GM23338 (cell line): ENCODE data around the gene MYL12B. TPM values are rescaled to one million over a fixed set of nuclear protein-coding genes. Genes with fewer than 3 reads are reported as not detected.

Source experiments
- ATAC-seq: fragments of 200-7000 bp; cut with Tn5 transposase; 3 replicates; pipeline ENCODE4 v1.9.1; 2020
- DNase-seq: peaks from one replicate; pipeline ENCODE4 v3.0.0-alpha.2; 2015; ENCODE audit warnings: low spot score
- H2AFZ ChIP-seq: fragments of 200-600 bp; sonication (generic); 2 replicates; pipeline ENCODE4 v1.8.0; 2016; ENCODE audit warnings: antibody characterized with exemption, mild to moderate bottlenecking, moderate library complexity
- H3F3A ChIP-seq: fragments of 200-600 bp; sonication (generic); replicated peaks from 2 replicates; pipeline ENCODE4 v1.8.0; 2017; ENCODE audit warnings: antibody characterized with exemption, mixed run types, low read depth
- H3K27ac ChIP-seq: fragments of 200-600 bp; sonication (generic); 2 replicates; pipeline ENCODE4 v1.6.1; 2016; ENCODE audit warnings: low read depth
- H3K27me3 ChIP-seq: fragments of 200-600 bp; sonication (generic); 2 replicates; pipeline ENCODE4 v1.8.0; 2016; ENCODE audit warnings: mild to moderate bottlenecking, mixed run types, moderate library complexity; ENCODE audit not compliant: insufficient read depth
- H3K36me3 ChIP-seq: fragments of 200-600 bp; sonication (generic); 2 replicates; pipeline ENCODE4 v1.8.0; 2016; ENCODE audit warnings: mild to moderate bottlenecking; ENCODE audit not compliant: insufficient read depth
- H3K4me1 ChIP-seq: fragments of 200-600 bp; sonication (generic); 2 replicates; pipeline ENCODE4 v1.8.0; 2016; ENCODE audit warnings: mild to moderate bottlenecking, moderate library complexity; ENCODE audit not compliant: insufficient read depth
- H3K4me2 ChIP-seq: fragments of 200-600 bp; sonication (generic); 2 replicates; pipeline ENCODE4 v1.7.1; 2017; ENCODE audit warnings: mixed run types
- H3K4me3 ChIP-seq: fragments of 200-600 bp; sonication (generic); 2 replicates; pipeline ENCODE4 v1.6.1; 2016; ENCODE audit warnings: mixed run types
- H3K79me2 ChIP-seq: fragments of 200-600 bp; sonication (generic); replicated peaks from 2 replicates; pipeline ENCODE4 v1.8.0; 2017; ENCODE audit warnings: mild to moderate bottlenecking; ENCODE audit not compliant: insufficient read depth
- H3K9me2 ChIP-seq: fragments of 200-600 bp; sonication (generic); 2 replicates; pipeline ENCODE4 v1.8.0; 2017; ENCODE audit not compliant: insufficient read depth
- H4K20me1 ChIP-seq: fragments of 200-600 bp; sonication (generic); replicated peaks from 2 replicates; pipeline ENCODE4 v1.8.0; 2017; ENCODE audit warnings: mild to moderate bottlenecking; ENCODE audit not compliant: insufficient read depth
- H3K27ac Mint-ChIP-seq: 2 replicates; pipeline ENCODE4 v1.8.0; 2020; ENCODE audit warnings: inconsistent platforms, mild to moderate bottlenecking, moderate library complexity, mixed read lengths
- H3K27me3 Mint-ChIP-seq: 3 replicates; pipeline ENCODE4 v1.8.0; 2022; ENCODE audit warnings: low read depth, mild to moderate bottlenecking, moderate library complexity, mixed read lengths, inconsistent platforms; ENCODE audit not compliant: insufficient read depth, poor library complexity
- H3K36me3 Mint-ChIP-seq: 3 replicates; pipeline ENCODE4 v1.8.0; 2021; ENCODE audit warnings: low read depth, mild to moderate bottlenecking, inconsistent platforms, moderate library complexity, mixed read lengths
- H3K4me1 Mint-ChIP-seq: 3 replicates; pipeline ENCODE4 v1.8.0; 2020; ENCODE audit warnings: mild to moderate bottlenecking, inconsistent platforms, mixed read lengths
- H3K4me3 Mint-ChIP-seq: 3 replicates; pipeline ENCODE4 v1.8.0; 2021; ENCODE audit warnings: moderate library complexity, mild to moderate bottlenecking, inconsistent platforms, mixed read lengths
- H3K9me3 Mint-ChIP-seq: 3 replicates; pipeline ENCODE4 v1.8.0; 2020; ENCODE audit warnings: moderate library complexity, mild to moderate bottlenecking, inconsistent platforms, mixed read lengths
- CREB1 ChIP-seq: fragments of 250-450 bp; sonication (Bioruptor Pico); IDR thresholded peaks from 2 replicates; pipeline ENCODE4 v1.5.0; 2020; ENCODE audit warnings: low read depth, mild to moderate bottlenecking, moderate library complexity
- CTCF ChIP-seq, 2 experiments: fragments of 200-600 bp in 1 of 2; sonication (generic) in 1 of 2; conservative IDR thresholded peaks; 2 replicates each; pipeline versions ENCODE4 v1.5.1 to v1.6.1; 2016 to 2017; ENCODE audit warnings: antibody characterized with exemption in 2 of 2, low read depth in 2 of 2, mild to moderate bottlenecking in 2 of 2, moderate library complexity in 1 of 2
- EZH2 ChIP-seq: fragments of 200-600 bp; sonication (generic); IDR thresholded peaks from one replicate; pipeline ENCODE4 v1.8.0; 2017; ENCODE audit warnings: antibody characterized with exemption, mild to moderate bottlenecking, low read depth; ENCODE audit not compliant: unreplicated experiment
- EZH2phosphoT487 ChIP-seq: fragments of 200-600 bp; sonication (generic); IDR thresholded peaks from one replicate; pipeline ENCODE4 v1.8.1; 2018; ENCODE audit warnings: antibody characterized with exemption; ENCODE audit not compliant: unreplicated experiment
- JUNB ChIP-seq: IDR thresholded peaks from one replicate; pipeline ENCODE4 v1.6.1; 2016; ENCODE audit warnings: antibody characterized with exemption; ENCODE audit not compliant: unreplicated experiment
- NANOG ChIP-seq: IDR thresholded peaks from 2 replicates; pipeline ENCODE4 v1.6.1; 2016; ENCODE audit warnings: antibody characterized with exemption, borderline replicate concordance
- POLR2AphosphoS5 ChIP-seq: IDR thresholded peaks from 2 replicates; pipeline ENCODE4 v1.6.1; 2016; ENCODE audit warnings: antibody characterized with exemption, low read depth
- REST ChIP-seq: IDR thresholded peaks from one replicate; pipeline ENCODE4 v1.6.1; 2018; ENCODE audit warnings: antibody characterized with exemption; ENCODE audit not compliant: unreplicated experiment
- STAT1 ChIP-seq: IDR thresholded peaks from one replicate; pipeline ENCODE4 v1.6.1; 2016; ENCODE audit warnings: antibody characterized with exemption; ENCODE audit not compliant: unreplicated experiment
- ZNF114 ChIP-seq: fragments of 250-450 bp; sonication (Bioruptor Pico); IDR thresholded peaks from 2 replicates; pipeline ENCODE4 v1.5.0; 2020; ENCODE audit warnings: mild to moderate bottlenecking, moderate library complexity
- ZNF331 ChIP-seq: fragments of 250-450 bp; sonication (Bioruptor Pico); IDR thresholded peaks from 2 replicates; pipeline ENCODE4 v1.5.0; 2020; ENCODE audit warnings: low read depth, mild to moderate bottlenecking, moderate library complexity
- ZNF462 ChIP-seq: fragments of 250-450 bp; sonication (Bioruptor Pico); IDR thresholded peaks from 2 replicates; pipeline ENCODE4 v1.5.0; 2020; ENCODE audit warnings: mild to moderate bottlenecking, moderate library complexity
- polyA plus RNA-seq: library from polyadenylated mRNA; unstranded; fragments of >200 nt; fragmentation: Nextera tagmentation; extraction: Ambion mirVana; gene quantifications from 2 replicates; pipeline ENCODE4 v1.2.1, GENCODE V29; 2016
- total RNA-seq: library from RNA; depleted of rRNA; stranded (reverse); fragments of >200 nt; shearing (Covaris generic); gene quantifications from 2 replicates; pipeline ENCODE4 v1.2.3, GENCODE V29; 2014
- TF ChIP-seq, protein P1 (sequence below): IDR thresholded peaks from 2 replicates; pipeline ENCODE4 v1.6.1; 2016; ENCODE audit warnings: antibody characterized with exemption

The MYL12B gene
- total and polyA plus RNA-seq, 2 experiments from 2014 or later: 165 to 330 TPM

DNA sequence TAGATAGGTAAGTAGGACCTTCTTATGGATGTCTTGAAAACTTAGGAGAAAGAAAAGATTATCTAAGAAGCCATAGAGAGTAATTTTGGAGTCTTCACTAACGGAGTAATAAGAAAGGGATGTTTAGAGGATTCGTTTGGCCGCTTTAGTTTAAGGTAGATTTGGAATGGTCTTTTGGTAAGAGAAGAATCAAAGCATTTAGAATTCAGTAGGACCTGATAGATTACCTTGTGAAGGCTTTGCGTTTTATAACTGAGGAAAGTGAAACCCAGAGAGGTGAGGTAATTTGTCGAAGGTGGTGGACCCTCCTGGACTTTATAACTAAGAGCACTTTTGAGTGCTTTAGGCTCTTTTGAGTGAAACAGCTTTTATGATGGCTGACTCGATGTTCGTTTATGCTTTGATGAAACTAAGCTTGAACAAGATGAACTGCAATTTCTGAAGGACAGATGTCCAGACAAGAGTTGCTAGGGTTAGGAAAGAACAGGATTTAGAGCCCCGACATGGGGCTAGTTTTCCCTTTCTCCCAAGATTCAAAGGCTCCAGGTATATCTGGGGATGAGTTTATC lies 1.3 kb downstream of the MYL12B start:
- no peaks in the 10 kb centered on the region; the same call in 1 of the 2 replicates for H3K36me3 ChIP-seq
- no peak for DNase-seq
- peaks cover 44% of the 10 kb centered on the region for H4K20me1 ChIP-seq
- H2AFZ ChIP-seq: no peak overlapping the region
- H3K4me2 ChIP-seq: peak overlapping the region; percentile 96
- peaks cover 6% of the 10 kb centered on the region for H3K27me3 Mint-ChIP-seq
- H3K4me3 Mint-ChIP-seq: peak overlapping the region; percentile 93
- H3K27ac Mint-ChIP-seq: peak overlapping the region; percentile 89
- peaks cover 8% of the 10 kb centered on the region for H3K4me1 ChIP-seq
- H3K79me2 ChIP-seq: peaks cover 58% of the 10 kb centered on the region
- no peaks in the 10 kb centered on the region for H3K27me3 ChIP-seq
- H3K27ac ChIP-seq: no peak overlapping the region
- no peak for ATAC-seq
- H3K4me1 Mint-ChIP-seq: peaks cover 39% of the 10 kb centered on the region
- H3F3A ChIP-seq: no peaks in the 10 kb centered on the region
- no peaks in the 10 kb centered on the region for H3K9me3 Mint-ChIP-seq
- H3K4me3 ChIP-seq: peak overlapping the region; percentile 96
- TF ChIP-seq JUNB (no peak), ZNF462 (CRISPR knock-in tag) (no peak), NANOG (no peak), POLR2AphosphoS5 (no peak), EZH2 (no peak), ZNF331 (no peak), EZH2phosphoT487 (no peak), STAT1 (no peak), ZNF114 (CRISPR knock-in tag) (no peak), CREB1 (CRISPR knock-in tag) (no peak), REST (no peak), CTCF (conservative IDR thresholded peaks at IDR 0.05; ENCODE audit: low read depth in 2 of 2) (no peak)
- TF ChIP-seq, protein P1, sequence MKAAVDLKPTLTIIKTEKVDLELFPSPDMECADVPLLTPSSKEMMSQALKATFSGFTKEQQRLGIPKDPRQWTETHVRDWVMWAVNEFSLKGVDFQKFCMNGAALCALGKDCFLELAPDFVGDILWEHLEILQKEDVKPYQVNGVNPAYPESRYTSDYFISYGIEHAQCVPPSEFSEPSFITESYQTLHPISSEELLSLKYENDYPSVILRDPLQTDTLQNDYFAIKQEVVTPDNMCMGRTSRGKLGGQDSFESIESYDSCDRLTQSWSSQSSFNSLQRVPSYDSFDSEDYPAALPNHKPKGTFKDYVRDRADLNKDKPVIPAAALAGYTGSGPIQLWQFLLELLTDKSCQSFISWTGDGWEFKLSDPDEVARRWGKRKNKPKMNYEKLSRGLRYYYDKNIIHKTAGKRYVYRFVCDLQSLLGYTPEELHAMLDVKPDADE: no peak
- H3K36me3 Mint-ChIP-seq: peaks cover 2% of the 10 kb centered on the region; the same call in 2 of the 3 replicates
- no peaks in the 10 kb centered on the region for H3K9me2 ChIP-seq
